ENCODE measurements around the gene ADAMTS9.

ADAMTS9 gene

DNA sequence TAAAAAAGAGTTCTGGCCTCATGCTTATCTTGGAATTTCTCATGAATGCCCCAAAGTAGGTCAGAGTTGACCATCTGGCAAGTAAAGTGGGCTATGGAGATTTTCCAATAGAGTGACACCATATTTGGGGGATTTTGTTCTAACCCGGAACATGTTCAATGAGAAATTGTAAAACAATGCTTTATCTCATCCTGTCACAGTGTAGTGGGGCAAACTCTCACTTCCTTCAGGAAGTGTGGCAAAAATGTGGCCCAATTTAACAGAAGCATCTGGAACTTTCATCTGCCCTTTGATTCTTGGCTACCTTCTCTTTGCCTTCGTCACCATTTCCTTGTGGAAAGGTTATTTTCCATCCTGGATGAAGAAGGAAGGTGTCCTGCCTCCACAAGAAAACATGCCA lies 70.8 kb downstream of the ADAMTS9 start:
- no peak for DNase-seq (ENCODE audit: low read depth)
- TF ChIP-seq, protein P1, sequence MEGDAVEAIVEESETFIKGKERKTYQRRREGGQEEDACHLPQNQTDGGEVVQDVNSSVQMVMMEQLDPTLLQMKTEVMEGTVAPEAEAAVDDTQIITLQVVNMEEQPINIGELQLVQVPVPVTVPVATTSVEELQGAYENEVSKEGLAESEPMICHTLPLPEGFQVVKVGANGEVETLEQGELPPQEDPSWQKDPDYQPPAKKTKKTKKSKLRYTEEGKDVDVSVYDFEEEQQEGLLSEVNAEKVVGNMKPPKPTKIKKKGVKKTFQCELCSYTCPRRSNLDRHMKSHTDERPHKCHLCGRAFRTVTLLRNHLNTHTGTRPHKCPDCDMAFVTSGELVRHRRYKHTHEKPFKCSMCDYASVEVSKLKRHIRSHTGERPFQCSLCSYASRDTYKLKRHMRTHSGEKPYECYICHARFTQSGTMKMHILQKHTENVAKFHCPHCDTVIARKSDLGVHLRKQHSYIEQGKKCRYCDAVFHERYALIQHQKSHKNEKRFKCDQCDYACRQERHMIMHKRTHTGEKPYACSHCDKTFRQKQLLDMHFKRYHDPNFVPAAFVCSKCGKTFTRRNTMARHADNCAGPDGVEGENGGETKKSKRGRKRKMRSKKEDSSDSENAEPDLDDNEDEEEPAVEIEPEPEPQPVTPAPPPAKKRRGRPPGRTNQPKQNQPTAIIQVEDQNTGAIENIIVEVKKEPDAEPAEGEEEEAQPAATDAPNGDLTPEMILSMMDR (IDR thresholded peaks at IDR 0.05; ENCODE audit: low read depth, low read length), result no peak
- no peak for TF ChIP-seq MYC (IDR thresholded peaks at IDR 0.05; ENCODE audit: low read depth, low read length)
- no peak for TF ChIP-seq POLR2A (IDR thresholded peaks at IDR 0.05; ENCODE audit: extremely low read depth, insufficient read length)
- TF ChIP-seq, protein P2, sequence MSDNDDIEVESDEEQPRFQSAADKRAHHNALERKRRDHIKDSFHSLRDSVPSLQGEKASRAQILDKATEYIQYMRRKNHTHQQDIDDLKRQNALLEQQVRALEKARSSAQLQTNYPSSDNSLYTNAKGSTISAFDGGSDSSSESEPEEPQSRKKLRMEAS (IDR thresholded peaks at IDR 0.05; ENCODE audit: low read depth, low read length), result no peak
- H3K4me3 ChIP-seq (ENCODE audit: low read depth, low read length), result no peak overlapping the region

DNA sequence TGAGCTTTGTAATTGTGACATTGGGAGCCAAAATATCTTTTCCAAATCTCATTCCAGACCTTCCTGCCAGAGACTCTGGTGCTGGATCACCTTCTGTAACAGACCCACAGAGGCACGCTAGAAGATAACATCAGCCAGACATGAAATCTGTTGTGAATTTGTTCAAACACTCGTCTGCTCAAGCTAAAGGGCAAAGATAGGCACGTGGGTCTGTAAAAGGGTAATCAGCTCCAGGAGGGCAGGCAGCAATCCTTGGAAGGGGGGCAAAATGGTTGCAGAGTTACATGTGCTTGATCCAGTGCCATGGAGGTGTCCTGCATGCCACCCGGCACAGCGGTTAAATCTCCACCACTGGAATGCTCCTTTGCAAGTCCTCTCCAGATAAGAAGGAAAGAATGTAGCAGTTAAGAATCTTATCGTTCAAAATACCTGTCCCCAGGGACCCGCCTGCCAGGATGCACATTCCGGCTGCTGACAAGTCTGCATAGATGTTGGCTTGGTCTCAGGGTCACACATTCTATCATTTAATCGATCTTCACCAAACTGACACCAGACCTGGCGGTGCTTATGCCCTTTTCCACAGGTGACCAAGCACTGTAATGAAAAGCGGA lies 74.8 kb downstream of the ADAMTS9 start:
- TF ChIP-seq MYC (IDR thresholded peaks at IDR 0.05; ENCODE audit: low read depth, low read length) (no peak), POLR2A (IDR thresholded peaks at IDR 0.05; ENCODE audit: extremely low read depth, insufficient read length) (no peak)
- TF ChIP-seq, protein P2 (IDR thresholded peaks at IDR 0.05; ENCODE audit: low read depth, low read length), result no peak
- TF ChIP-seq, protein P1 (IDR thresholded peaks at IDR 0.05; ENCODE audit: low read depth, low read length), result no peak
- DNase-seq (ENCODE audit: low read depth), result no peak
- H3K4me3 ChIP-seq (ENCODE audit: low read depth, low read length), result no peak overlapping the region

DNA sequence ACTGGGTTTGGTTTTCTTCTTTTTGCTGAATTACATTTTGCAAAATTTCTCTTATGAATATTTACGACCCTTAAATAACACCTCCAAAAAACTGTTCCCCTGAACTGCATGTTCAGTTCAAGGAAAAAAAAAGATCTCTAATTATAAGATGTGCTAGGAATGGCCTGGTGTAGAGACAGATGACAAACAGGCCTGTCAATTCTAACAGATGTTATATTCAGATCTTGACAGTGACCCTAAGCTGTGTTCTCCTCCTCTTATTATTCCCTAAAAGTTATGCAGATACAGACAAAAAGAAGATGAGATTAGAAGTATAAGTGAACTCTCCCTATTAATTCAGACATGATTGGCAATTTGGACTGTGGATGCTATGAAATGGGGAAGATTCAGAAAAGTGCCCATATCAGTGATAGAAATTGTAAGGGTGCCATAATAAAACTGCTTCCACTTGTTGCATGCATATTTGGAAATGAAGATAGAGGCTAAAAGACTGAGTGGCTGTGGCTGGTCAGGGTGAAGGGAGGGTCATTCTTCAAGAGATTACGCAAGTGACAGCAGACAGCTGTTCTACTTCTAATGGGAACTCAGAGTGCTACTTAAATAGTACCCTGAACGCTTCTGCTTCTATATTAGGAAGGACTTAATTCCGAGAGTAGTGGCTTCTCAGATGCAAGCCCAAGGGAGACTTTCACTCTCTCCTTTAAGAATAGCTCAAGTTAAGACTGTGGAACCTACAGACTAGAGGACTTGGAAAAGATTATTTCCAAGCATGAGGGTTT lies 75.5 kb downstream of the ADAMTS9 start:
- TF ChIP-seq, protein P2 (IDR thresholded peaks at IDR 0.05; ENCODE audit: low read depth, low read length), result no peak
- TF ChIP-seq, protein P1 (IDR thresholded peaks at IDR 0.05; ENCODE audit: low read depth, low read length), result no peak
- TF ChIP-seq MYC (IDR thresholded peaks at IDR 0.05; ENCODE audit: low read depth, low read length) (no peak), POLR2A (IDR thresholded peaks at IDR 0.05; ENCODE audit: extremely low read depth, insufficient read length) (no peak)
- no peak overlapping the region for H3K4me3 ChIP-seq (ENCODE audit: low read depth, low read length)
- DNase-seq (ENCODE audit: low read depth), result peak; percentile 11

DNA sequence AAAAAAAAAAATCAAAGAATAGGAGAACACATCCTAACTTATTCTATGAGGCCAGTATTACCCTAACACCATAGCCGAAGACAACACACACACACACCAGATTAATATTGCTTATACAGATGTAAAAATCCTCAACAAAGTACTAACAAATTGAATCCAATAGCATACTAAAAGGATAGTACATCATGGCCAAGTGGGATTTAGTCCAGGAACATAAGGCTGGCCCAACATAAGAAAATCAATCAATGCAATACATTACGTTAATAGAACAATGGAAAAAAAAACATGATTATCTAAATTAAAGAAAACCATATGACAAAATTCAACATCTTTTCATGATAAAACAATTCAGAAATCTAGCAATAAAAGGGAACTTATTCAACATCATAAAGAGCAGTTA lies 79.1 kb downstream of the ADAMTS9 start:
- H3K4me3 ChIP-seq (ENCODE audit: low read depth, low read length), result no peak overlapping the region
- DNase-seq (ENCODE audit: low read depth), result no peak
- TF ChIP-seq POLR2A (IDR thresholded peaks at IDR 0.05; ENCODE audit: extremely low read depth, insufficient read length) (no peak), MYC (IDR thresholded peaks at IDR 0.05; ENCODE audit: low read depth, low read length) (no peak)
- TF ChIP-seq, protein P2 (IDR thresholded peaks at IDR 0.05; ENCODE audit: low read depth, low read length), result no peak
- TF ChIP-seq, protein P1 (IDR thresholded peaks at IDR 0.05; ENCODE audit: low read depth, low read length), result no peak

DNA sequence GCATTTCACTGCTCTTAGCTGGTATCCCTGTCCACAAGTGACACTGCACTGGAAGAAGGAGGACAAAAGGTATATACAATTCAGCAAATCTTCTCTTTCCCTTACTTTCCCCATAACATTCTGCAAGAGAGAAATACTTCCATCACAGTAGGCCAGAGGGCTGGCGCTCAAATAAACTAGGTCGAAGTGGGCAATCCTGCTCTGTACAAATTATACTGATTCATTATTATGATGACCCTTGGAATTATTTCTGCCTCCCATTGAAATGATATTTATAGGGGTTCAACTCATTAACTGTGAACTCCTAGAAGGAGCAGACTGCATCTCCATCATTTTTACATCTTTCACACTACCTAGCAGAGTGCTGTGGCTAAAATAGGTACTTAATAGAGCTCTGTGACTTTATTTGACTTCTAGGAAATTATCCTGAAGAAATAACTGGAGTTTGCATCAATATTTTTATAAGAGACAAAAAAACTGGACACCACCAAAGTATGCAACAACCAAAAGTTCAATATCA lies 80.7 kb downstream of the ADAMTS9 start:
- no peak for DNase-seq (ENCODE audit: low read depth)
- no peak overlapping the region for H3K4me3 ChIP-seq (ENCODE audit: low read depth, low read length)

More for the DNA sequence above, 80.7 kb downstream of the ADAMTS9 start:
- TF ChIP-seq MYC (IDR thresholded peaks at IDR 0.05; ENCODE audit: low read depth, low read length) (no peak), POLR2A (IDR thresholded peaks at IDR 0.05; ENCODE audit: extremely low read depth, insufficient read length) (no peak)
- TF ChIP-seq, protein P2 (IDR thresholded peaks at IDR 0.05; ENCODE audit: low read depth, low read length), result no peak
- TF ChIP-seq, protein P1 (IDR thresholded peaks at IDR 0.05; ENCODE audit: low read depth, low read length), result no peak
